ENCODE results near the gene FASTKD1.
"Not testable (repeated sequence)": the region's sequence is repeated elsewhere in the genome, so short reads cannot be mapped to it uniquely, and the experiment has no call there.

DNA sequence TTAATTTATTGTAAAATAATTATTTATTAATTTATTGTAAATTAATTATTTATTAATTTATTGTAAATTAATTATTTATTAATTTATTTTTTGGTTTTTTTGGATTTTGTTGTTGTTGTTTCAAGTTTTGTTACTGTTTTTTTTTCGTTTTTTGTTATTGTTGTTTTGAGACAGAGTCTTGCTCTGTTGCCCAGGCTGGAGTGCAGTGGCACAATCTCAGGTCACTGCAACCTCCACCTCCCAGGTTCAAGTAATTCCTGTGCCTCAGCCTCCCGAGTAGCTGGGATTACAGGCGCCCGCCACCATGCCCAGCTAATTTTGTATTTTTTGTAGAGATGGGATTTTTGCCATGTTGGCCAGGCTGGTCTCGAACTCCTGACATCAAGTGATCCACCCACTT is 11.6 kb downstream of the FASTKD1 start:
- TF ChIP-seq POLR2A (IDR thresholded peaks at IDR 0.05; ENCODE audit: low read depth, low read length); POLR2AphosphoS5 (IDR thresholded peaks at IDR 0.05; ENCODE audit: insufficient read depth, low read depth, low read length); FOS (IDR thresholded peaks at IDR 0.05; ENCODE audit: borderline replicate concordance, insufficient read depth, low read length); EZH2 (IDR thresholded peaks at IDR 0.05; ENCODE audit: borderline replicate concordance, low read depth, low read length, severe bottlenecking); JUN (IDR thresholded peaks at IDR 0.05; ENCODE audit: borderline replicate concordance, insufficient read depth, insufficient read length, low read depth); GATA2 (IDR thresholded peaks at IDR 0.05; ENCODE audit: insufficient read depth, insufficient read length, low read depth, low read length); MYC (IDR thresholded peaks at IDR 0.05; ENCODE audit: low read depth, low read length): not testable (repeated sequence)
- TF ChIP-seq, protein P1, sequence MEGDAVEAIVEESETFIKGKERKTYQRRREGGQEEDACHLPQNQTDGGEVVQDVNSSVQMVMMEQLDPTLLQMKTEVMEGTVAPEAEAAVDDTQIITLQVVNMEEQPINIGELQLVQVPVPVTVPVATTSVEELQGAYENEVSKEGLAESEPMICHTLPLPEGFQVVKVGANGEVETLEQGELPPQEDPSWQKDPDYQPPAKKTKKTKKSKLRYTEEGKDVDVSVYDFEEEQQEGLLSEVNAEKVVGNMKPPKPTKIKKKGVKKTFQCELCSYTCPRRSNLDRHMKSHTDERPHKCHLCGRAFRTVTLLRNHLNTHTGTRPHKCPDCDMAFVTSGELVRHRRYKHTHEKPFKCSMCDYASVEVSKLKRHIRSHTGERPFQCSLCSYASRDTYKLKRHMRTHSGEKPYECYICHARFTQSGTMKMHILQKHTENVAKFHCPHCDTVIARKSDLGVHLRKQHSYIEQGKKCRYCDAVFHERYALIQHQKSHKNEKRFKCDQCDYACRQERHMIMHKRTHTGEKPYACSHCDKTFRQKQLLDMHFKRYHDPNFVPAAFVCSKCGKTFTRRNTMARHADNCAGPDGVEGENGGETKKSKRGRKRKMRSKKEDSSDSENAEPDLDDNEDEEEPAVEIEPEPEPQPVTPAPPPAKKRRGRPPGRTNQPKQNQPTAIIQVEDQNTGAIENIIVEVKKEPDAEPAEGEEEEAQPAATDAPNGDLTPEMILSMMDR (IDR thresholded peaks at IDR 0.05; ENCODE audit: extremely low read depth in 1 of 2, insufficient read depth in 1 of 2, low read depth in 1 of 2, low read length in 2 of 2), result not testable (repeated sequence)
- TF ChIP-seq, protein P2, sequence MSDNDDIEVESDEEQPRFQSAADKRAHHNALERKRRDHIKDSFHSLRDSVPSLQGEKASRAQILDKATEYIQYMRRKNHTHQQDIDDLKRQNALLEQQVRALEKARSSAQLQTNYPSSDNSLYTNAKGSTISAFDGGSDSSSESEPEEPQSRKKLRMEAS (IDR thresholded peaks at IDR 0.05; ENCODE audit: insufficient read depth, insufficient read length), result not testable (repeated sequence)
